Endothelial cell of umbilical vein (primary cell): ENCODE measurements around the gene PFAS. TPM values are rescaled to one million over a fixed set of nuclear protein-coding genes. Genes with fewer than 3 reads are reported as not detected.

ENCODE experiments used
- BruUV-seq: library from RNA; stranded (reverse); fragments of 400-500 nt; replicated peaks from 2 replicates; lab custom pipeline; 2021; lab: Mats Ljungman, UMichigan
- CTCF ChIA-PET: fragments of 300-600, 350-600 bp; sonication (Branson Sonifier 250); formaldehyde crosslinking; loops from one replicate; lab custom pipeline; 2021; ENCODE audit warnings: antibody characterized with exemption, inconsistent platforms; lab: Charles Lee
- POLR2A ChIA-PET: fragments of 300-600, 350-600 bp; sonication (Branson Sonifier 250); formaldehyde crosslinking; loops from one replicate; lab custom pipeline; 2021; ENCODE audit warnings: antibody characterized with exemption, inconsistent platforms; lab: Charles Lee
- DNase-seq: peaks from one replicate; pipeline ENCODE4 v3.0.0-alpha.2; 2011; ENCODE audit warnings: low read depth, low spot score
- FAIRE-seq: peaks from 2 replicates; lab custom pipeline; 2011; peaks lifted over from hg19 to GRCh38; lab: Jason Lieb, UNC
- H2AFZ ChIP-seq: 2 replicates; pipeline ENCODE4 v1.6.0; 2012; ENCODE audit warnings: low read depth, low read length, control low read depth, inconsistent platforms
- H3K27ac ChIP-seq: 2 replicates; pipeline ENCODE4 v1.5.1; 2011; ENCODE audit warnings: low read depth, mild to moderate bottlenecking, control low read depth, low read length, moderate library complexity; ENCODE audit not compliant: insufficient read depth
- H3K27me3 ChIP-seq, 2 experiments: 2 replicates each; pipeline versions ENCODE4 v1.6.0 to v1.6.1; 2011; ENCODE audit warnings: low read length in 2 of 2, mixed read lengths in 1 of 2; ENCODE audit not compliant: control insufficient read depth in 2 of 2, insufficient read depth in 2 of 2
- H3K36me3 ChIP-seq, 2 experiments: 2 replicates in 1 of 2; 3 replicates in 1 of 2; pipeline ENCODE4 v1.5.1; 2011; ENCODE audit warnings: low read length in 2 of 2, mild to moderate bottlenecking in 1 of 2, moderate library complexity in 1 of 2; ENCODE audit not compliant: control insufficient read depth in 2 of 2, insufficient read depth in 2 of 2; ENCODE audit errors: extremely low read depth in 1 of 2
- H3K4me1 ChIP-seq: 3 replicates; pipeline ENCODE4 v1.5.1; 2011; ENCODE audit warnings: mild to moderate bottlenecking, low read length; ENCODE audit not compliant: control insufficient read depth, insufficient read depth; ENCODE audit errors: extremely low read depth
- H3K4me2 ChIP-seq: 2 replicates; pipeline ENCODE4 v1.6.1; 2011; ENCODE audit warnings: low read length, control low read depth, mixed read lengths; ENCODE audit not compliant: insufficient read depth
- H3K4me3 ChIP-seq, 3 experiments: fragments of 200-600 bp in 1 of 3; sonication (generic), shearing (Covaris generic) in 1 of 3; replicated peaks in 1 of 3; 2 replicates each; pipeline ENCODE4 v1.5.1; 2011 to 2016; ENCODE audit warnings: control low read depth in 3 of 3, low read length in 3 of 3, mild to moderate bottlenecking in 2 of 3, inconsistent platforms in 1 of 3, low read depth in 1 of 3, moderate library complexity in 1 of 3; ENCODE audit not compliant: insufficient read depth in 1 of 3
- H3K79me2 ChIP-seq: 2 replicates; pipeline ENCODE4 v1.6.0; 2012; ENCODE audit warnings: low read length, inconsistent platforms; ENCODE audit not compliant: control insufficient read depth, insufficient read depth
- H3K9ac ChIP-seq: replicated peaks from 2 replicates; pipeline ENCODE3; 2011; ENCODE audit warnings: low read length, control low read depth; ENCODE audit not compliant: insufficient read depth; ENCODE audit errors: extremely low read depth
- H3K9me1 ChIP-seq: replicated peaks from 3 replicates; pipeline ENCODE4 v1.6.0; 2011; ENCODE audit warnings: mild to moderate bottlenecking, low read length; ENCODE audit not compliant: control insufficient read depth, insufficient read depth; ENCODE audit errors: extremely low read depth
- H3K9me3 ChIP-seq: replicated peaks from 2 replicates; pipeline ENCODE4 v1.5.1; 2012; ENCODE audit warnings: low read length, inconsistent platforms; ENCODE audit not compliant: control insufficient read depth, insufficient read depth
- H4K20me1 ChIP-seq: replicated peaks from 2 replicates; pipeline ENCODE3; 2011; ENCODE audit warnings: mild to moderate bottlenecking, low read length; ENCODE audit not compliant: control insufficient read depth, insufficient read depth; ENCODE audit errors: extremely low read depth
- EZH2 ChIP-seq: IDR thresholded peaks from 2 replicates; pipeline ENCODE4 v1.6.1; 2012; ENCODE audit warnings: borderline replicate concordance, low read depth, mild to moderate bottlenecking, moderate library complexity, low read length, inconsistent platforms; ENCODE audit not compliant: severe bottlenecking
- GATA2 ChIP-seq: IDR thresholded peaks from 2 replicates; pipeline ENCODE4 v1.7.0; 2011; ENCODE audit warnings: low read depth, mild to moderate bottlenecking, moderate library complexity, mixed read lengths, low read length; ENCODE audit not compliant: insufficient read length, insufficient read depth
- JUN ChIP-seq: IDR thresholded peaks from 2 replicates; pipeline ENCODE4 v1.6.1; 2011; ENCODE audit warnings: borderline replicate concordance, low read depth; ENCODE audit not compliant: insufficient read length, insufficient read depth
- MYC ChIP-seq: IDR thresholded peaks from one replicate; pipeline ENCODE4 v1.6.1; 2011; ENCODE audit warnings: mild to moderate bottlenecking, low read depth, low read length
- POLR2A ChIP-seq: IDR thresholded peaks from 2 replicates; pipeline ENCODE4 v1.6.1; 2012; ENCODE audit warnings: low read depth, mild to moderate bottlenecking, control low read depth, low read length
- dilution Hi-C: fragments of 300-500 bp; cut with MboI; formaldehyde crosslinking; loops from one replicate; pipeline ENCODE4 v1.15.0; 2019; ENCODE audit warnings: low sequenced_read_pairs; ENCODE audit not compliant: extremely low pct_ligation_motif_present
- intact Hi-C: fragments of 100-400 bp; cut with micrococcal nuclease; formaldehyde crosslinking; loops from one replicate; pipeline ENCODE4 v1.10.0; 2022
- polyA plus RNA-seq, 4 experiments: library from polyadenylated mRNA; depleted of rRNA in 3 of 4; stranded (reverse) in 3 of 4; unstranded in 1 of 4; fragments of >200 nt; gene quantifications; 2 replicates each; pipeline versions ENCODE4 v1.2.1 to v1.2.3, GENCODE V29; 2011 to 2012; ENCODE audit warnings: missing spikeins in 1 of 4
- total RNA-seq: library from RNA; stranded (reverse); gene quantifications from 2 replicates; pipeline ENCODE4 v1.2.3, GENCODE V29; 2021
- TF ChIP-seq, protein P1 (sequence below): IDR thresholded peaks from 2 replicates; pipeline ENCODE4 v1.6.1; 2011; ENCODE audit not compliant: insufficient read depth, insufficient read length
- TF ChIP-seq, protein P2 (sequence below), 2 donors: IDR thresholded peaks; 1 replicate in 1 of 2; 2 replicates in 1 of 2; pipeline ENCODE4 v1.5.1; 2011; ENCODE audit warnings: low read length in 2 of 2, mild to moderate bottlenecking in 2 of 2, moderate library complexity in 2 of 2, control low read depth in 1 of 2, inconsistent platforms in 1 of 2, low read depth in 1 of 2; ENCODE audit not compliant: insufficient read depth in 1 of 2; ENCODE audit errors: extremely low read depth in 1 of 2

The PFAS gene
- total and polyA plus RNA-seq, 2 donors (not counting 3 experiments of a cell fraction or from before 2014, with no cell fraction given), result 34.1 to 108 TPM

GRCh38 chr17:8290043-8290442 lies 41.0 kb downstream of the PFAS start:
- DNase-seq, result no peak
- Histone ChIP-seq H4K20me1 (no peaks in the 10 kb centered on the region), H3K4me2 (no peak overlapping the region), H2AFZ (no peak overlapping the region), H3K79me2 (peaks cover 4% of the 10 kb centered on the region), H3K9ac (no peak overlapping the region), H3K4me1 (peaks cover 20% of the 10 kb centered on the region), H3K27ac (no peak overlapping the region), H3K36me3 (no peaks in the 10 kb centered on the region), H3K27me3 (no peaks in the 10 kb centered on the region), H3K9me3 (no peaks in the 10 kb centered on the region), H3K4me3 (no peak overlapping the region), H3K9me1 (no peaks in the 10 kb centered on the region)
- POLR2A ChIA-PET, result no interaction called here
- no peak for FAIRE-seq
- dilution Hi-C loops, result no loop called here
- intact Hi-C loops, result no loop called here
- CTCF ChIA-PET, result no interaction called here
- TF ChIP-seq, protein P1, sequence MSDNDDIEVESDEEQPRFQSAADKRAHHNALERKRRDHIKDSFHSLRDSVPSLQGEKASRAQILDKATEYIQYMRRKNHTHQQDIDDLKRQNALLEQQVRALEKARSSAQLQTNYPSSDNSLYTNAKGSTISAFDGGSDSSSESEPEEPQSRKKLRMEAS, result no peak
- no peak for TF ChIP-seq POLR2A
- no peak for TF ChIP-seq MYC
- TF ChIP-seq GATA2, result no peak
- TF ChIP-seq, protein P2, sequence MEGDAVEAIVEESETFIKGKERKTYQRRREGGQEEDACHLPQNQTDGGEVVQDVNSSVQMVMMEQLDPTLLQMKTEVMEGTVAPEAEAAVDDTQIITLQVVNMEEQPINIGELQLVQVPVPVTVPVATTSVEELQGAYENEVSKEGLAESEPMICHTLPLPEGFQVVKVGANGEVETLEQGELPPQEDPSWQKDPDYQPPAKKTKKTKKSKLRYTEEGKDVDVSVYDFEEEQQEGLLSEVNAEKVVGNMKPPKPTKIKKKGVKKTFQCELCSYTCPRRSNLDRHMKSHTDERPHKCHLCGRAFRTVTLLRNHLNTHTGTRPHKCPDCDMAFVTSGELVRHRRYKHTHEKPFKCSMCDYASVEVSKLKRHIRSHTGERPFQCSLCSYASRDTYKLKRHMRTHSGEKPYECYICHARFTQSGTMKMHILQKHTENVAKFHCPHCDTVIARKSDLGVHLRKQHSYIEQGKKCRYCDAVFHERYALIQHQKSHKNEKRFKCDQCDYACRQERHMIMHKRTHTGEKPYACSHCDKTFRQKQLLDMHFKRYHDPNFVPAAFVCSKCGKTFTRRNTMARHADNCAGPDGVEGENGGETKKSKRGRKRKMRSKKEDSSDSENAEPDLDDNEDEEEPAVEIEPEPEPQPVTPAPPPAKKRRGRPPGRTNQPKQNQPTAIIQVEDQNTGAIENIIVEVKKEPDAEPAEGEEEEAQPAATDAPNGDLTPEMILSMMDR (IDR thresholded peaks at IDR 0.05; ENCODE audit: extremely low read depth in 1 of 2, insufficient read depth in 1 of 2, low read depth in 1 of 2, low read length in 2 of 2), result no peak
- no peak for TF ChIP-seq EZH2
- no peak for TF ChIP-seq JUN
- BruUV-seq, result no TSS peak
